Smooth muscle cell (in vitro differentiated cells): Measurements from ENCODE around the gene PCDHA5. TPM values are rescaled to one million over a fixed set of nuclear protein-coding genes. Genes with fewer than 3 reads are reported as not detected.

Source experiments
- DNase-seq: peaks from one replicate; lab custom pipeline; 2025; ENCODE audit not compliant: unreplicated experiment; lab: John Stamatoyannopoulos, UW
- H2AFZ ChIP-seq: fragments of 200-600 bp; sonication (generic); 2 replicates; pipeline ENCODE4 v1.6.0; 2016; ENCODE audit warnings: antibody characterized with exemption, low read depth, mild to moderate bottlenecking
- H3F3A ChIP-seq: fragments of 200-600 bp; sonication (generic); 2 replicates; pipeline ENCODE4 v1.6.0; 2017; ENCODE audit warnings: antibody characterized with exemption, low read depth
- H3K27ac ChIP-seq: fragments of 200-600 bp; sonication (generic); 2 replicates; pipeline ENCODE4 v1.5.1; 2016; ENCODE audit warnings: low read depth, mild to moderate bottlenecking
- H3K27me3 ChIP-seq: fragments of 200-600 bp; sonication (generic); 2 replicates; pipeline ENCODE4 v1.6.1; 2016; ENCODE audit warnings: low read depth, mild to moderate bottlenecking
- H3K36me3 ChIP-seq: fragments of 200-600 bp; sonication (generic); 2 replicates; pipeline ENCODE4 v1.5.1; 2016; ENCODE audit warnings: low read depth
- H3K4me1 ChIP-seq: fragments of 200-600 bp; sonication (generic); 2 replicates; pipeline ENCODE4 v1.5.1; 2016; ENCODE audit warnings: low read depth
- H3K4me2 ChIP-seq: fragments of 200-600 bp; sonication (generic); 2 replicates; pipeline ENCODE4 v1.6.0; 2016; ENCODE audit warnings: mild to moderate bottlenecking
- H3K4me3 ChIP-seq: fragments of 200-600 bp; sonication (generic); 2 replicates; pipeline ENCODE4 v1.5.1; 2016; ENCODE audit warnings: mild to moderate bottlenecking
- H3K79me2 ChIP-seq: fragments of 200-600 bp; sonication (generic); 2 replicates; pipeline ENCODE4 v1.6.0; 2016; ENCODE audit warnings: low read depth, mild to moderate bottlenecking
- H3K9ac ChIP-seq: fragments of 200-600 bp; sonication (generic); 2 replicates; pipeline ENCODE4 v1.6.0; 2016; ENCODE audit warnings: low read depth
- H3K9me3 ChIP-seq: fragments of 200-600 bp; sonication (generic); replicated peaks from 2 replicates; pipeline ENCODE4 v1.5.1; 2016; ENCODE audit warnings: low read depth
- H4K20me1 ChIP-seq: fragments of 200-600 bp; sonication (generic); 2 replicates; pipeline ENCODE4 v1.6.0; 2016; ENCODE audit warnings: low read depth
- WGBS: methylation state at CpG from one replicate; pipeline ENCODE4 v1.1.7; 2016; ENCODE audit warnings: low lambda C conversion rate; 5-methylcytosine and 5-hydroxymethylcytosine counted together
- polyA plus RNA-seq: library from polyadenylated mRNA; unstranded; fragments of >200 nt; fragmentation: Nextera tagmentation; extraction: Ambion mirVana; gene quantifications from 2 replicates; pipeline ENCODE4 v1.2.1, GENCODE V29; 2016
- total RNA-seq: library from RNA; depleted of rRNA; stranded (reverse); fragments of >200 nt; gene quantifications from 2 replicates; pipeline ENCODE4 v1.2.3, GENCODE V29; 2014
- TF ChIP-seq, protein P1 (sequence below): fragments of 200-600 bp; sonication (generic); IDR thresholded peaks from 2 replicates; pipeline ENCODE4 v1.5.1; 2017; ENCODE audit warnings: borderline replicate concordance, mild to moderate bottlenecking, antibody characterized with exemption; ENCODE audit not compliant: insufficient read depth, poor library complexity, severe bottlenecking

PCDHA5 gene
- total and polyA plus RNA-seq, 2 experiments from 2014 or later = 0.05 to 0.31 TPM

- H3K4me1 ChIP-seq = peaks cover 13% of the 10 kb centered on the region
- H3K27ac ChIP-seq = no peak overlapping the region
- H3K4me2 ChIP-seq = no peak overlapping the region
- H3K9ac ChIP-seq = no peak overlapping the region
- no peak overlapping the region for H3K4me3 ChIP-seq
- TF ChIP-seq, protein P1, sequence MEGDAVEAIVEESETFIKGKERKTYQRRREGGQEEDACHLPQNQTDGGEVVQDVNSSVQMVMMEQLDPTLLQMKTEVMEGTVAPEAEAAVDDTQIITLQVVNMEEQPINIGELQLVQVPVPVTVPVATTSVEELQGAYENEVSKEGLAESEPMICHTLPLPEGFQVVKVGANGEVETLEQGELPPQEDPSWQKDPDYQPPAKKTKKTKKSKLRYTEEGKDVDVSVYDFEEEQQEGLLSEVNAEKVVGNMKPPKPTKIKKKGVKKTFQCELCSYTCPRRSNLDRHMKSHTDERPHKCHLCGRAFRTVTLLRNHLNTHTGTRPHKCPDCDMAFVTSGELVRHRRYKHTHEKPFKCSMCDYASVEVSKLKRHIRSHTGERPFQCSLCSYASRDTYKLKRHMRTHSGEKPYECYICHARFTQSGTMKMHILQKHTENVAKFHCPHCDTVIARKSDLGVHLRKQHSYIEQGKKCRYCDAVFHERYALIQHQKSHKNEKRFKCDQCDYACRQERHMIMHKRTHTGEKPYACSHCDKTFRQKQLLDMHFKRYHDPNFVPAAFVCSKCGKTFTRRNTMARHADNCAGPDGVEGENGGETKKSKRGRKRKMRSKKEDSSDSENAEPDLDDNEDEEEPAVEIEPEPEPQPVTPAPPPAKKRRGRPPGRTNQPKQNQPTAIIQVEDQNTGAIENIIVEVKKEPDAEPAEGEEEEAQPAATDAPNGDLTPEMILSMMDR = no peak
- WGBS = 98% methylated on average over 84 of the region's 94 CpGs
- H3K79me2 ChIP-seq = peaks cover 24% of the 10 kb centered on the region
- H3K27me3 ChIP-seq = no peaks in the 10 kb centered on the region
- DNase-seq = no peak
- no peak overlapping the region for H2AFZ ChIP-seq
- H3K36me3 ChIP-seq = peaks cover 3% of the 10 kb centered on the region
- no peaks in the 10 kb centered on the region for H3F3A ChIP-seq
- H4K20me1 ChIP-seq = no peaks in the 10 kb centered on the region
- H3K9me3 ChIP-seq = no peaks in the 10 kb centered on the region
Measured at GRCh38 chr5:140857177-140857986, 36.0 kb downstream of the PCDHA5 start.

DNA sequence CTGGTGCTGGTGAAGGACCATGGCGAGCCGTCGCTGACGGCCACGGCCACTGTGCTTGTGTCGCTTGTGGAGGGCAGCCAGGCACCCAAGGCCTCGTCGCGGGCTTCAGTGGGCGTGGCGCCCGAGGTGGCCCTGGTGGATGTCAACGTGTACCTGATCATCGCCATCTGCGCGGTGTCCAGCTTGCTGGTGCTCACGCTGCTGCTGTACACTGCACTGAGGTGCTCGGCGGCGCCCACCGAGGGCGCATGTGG, 36.5 kb downstream of the PCDHA5 start:
- no peak overlapping the region for H3K27ac ChIP-seq
- TF ChIP-seq, protein P1 = no peak
- DNase-seq = no peak
- peaks cover 13% of the 10 kb centered on the region for H3K4me1 ChIP-seq
- peaks cover 3% of the 10 kb centered on the region for H3K36me3 ChIP-seq
- no peak overlapping the region for H3K4me3 ChIP-seq
- peaks cover 24% of the 10 kb centered on the region for H3K79me2 ChIP-seq
- H3K27me3 ChIP-seq = no peaks in the 10 kb centered on the region
- no peaks in the 10 kb centered on the region for H3K9me3 ChIP-seq
- no peaks in the 10 kb centered on the region for H4K20me1 ChIP-seq
- H3K9ac ChIP-seq = no peak overlapping the region
- no peaks in the 10 kb centered on the region for H3F3A ChIP-seq
- no peak overlapping the region for H2AFZ ChIP-seq
- 99% methylated on average over 22 of the region's 22 CpGs for WGBS
- H3K4me2 ChIP-seq = peak overlapping the region; percentile 70

GRCh38 chr5:140862441-140863295, 41.3 kb downstream of the PCDHA5 start:
- Histone ChIP-seq H3F3A (no peaks in the 10 kb centered on the region), H3K27ac (no peak overlapping the region), H3K4me2 (no peak overlapping the region), H3K4me1 (peaks cover 13% of the 10 kb centered on the region), H3K9ac (no peak overlapping the region), H3K4me3 (no peak overlapping the region), H3K27me3 (no peaks in the 10 kb centered on the region), H3K36me3 (peaks cover 3% of the 10 kb centered on the region), H4K20me1 (peaks cover 4% of the 10 kb centered on the region), H3K79me2 (peaks cover 24% of the 10 kb centered on the region), H3K9me3 (no peaks in the 10 kb centered on the region), H2AFZ (no peak overlapping the region)
- DNase-seq = no peak
- 98% methylated on average over 75 of the region's 76 CpGs for WGBS
- TF ChIP-seq, protein P1 = no peak
